HCT116 (cell line): ENCODE results near the gene JSRP1.

Experiments used
- ATF3 ChIP-seq: IDR thresholded peaks from 2 replicates; pipeline ENCODE4 v1.6.1; 2012
- CEBPB ChIP-seq: IDR thresholded peaks from 2 replicates; pipeline ENCODE4 v1.6.1; 2012; ENCODE audit warnings: low read depth
- CTCF ChIP-seq, 3 experiments: fragments of 200-600 bp in 1 of 3; sonication (generic) in 1 of 3; IDR thresholded peaks in 2 of 3; conservative IDR thresholded peaks in 1 of 3; 2 replicates each; pipeline ENCODE4 v1.5.1; 2012 to 2017; ENCODE audit warnings: low read depth in 2 of 3, low read length in 2 of 3, antibody characterized with exemption in 1 of 3, borderline replicate concordance in 1 of 3, control low read depth in 1 of 3, mild to moderate bottlenecking in 1 of 3, mixed read lengths in 1 of 3, mixed run types in 1 of 3, moderate library complexity in 1 of 3; ENCODE audit not compliant: insufficient read depth in 1 of 3
- EZH2 ChIP-seq: fragments of 200-600 bp; sonication (generic); IDR thresholded peaks from 2 replicates; pipeline ENCODE4 v1.6.1; 2017; ENCODE audit warnings: antibody characterized with exemption, mixed run types
- POLR2A ChIP-seq: IDR thresholded peaks from 2 replicates; pipeline ENCODE4 v1.7.0; 2011; ENCODE audit warnings: borderline replicate concordance; ENCODE audit not compliant: insufficient read depth, insufficient read length; ENCODE audit errors: extremely low read depth
- POLR2AphosphoS5 ChIP-seq: IDR thresholded peaks from 2 replicates; pipeline ENCODE4 v1.6.1; 2011; ENCODE audit warnings: mild to moderate bottlenecking, low read depth, low read length, moderate library complexity
- RAD21 ChIP-seq: IDR thresholded peaks from 2 replicates; pipeline ENCODE4 v1.6.1; 2012; ENCODE audit warnings: low read depth, mild to moderate bottlenecking
- REST ChIP-seq: IDR thresholded peaks from 2 replicates; pipeline ENCODE4 v1.6.1; 2012; ENCODE audit warnings: low read depth
- ZFX ChIP-seq: fragments of 450-650 bp; IDR thresholded peaks from 2 replicates; pipeline ENCODE4 v1.6.1; 2017
- ZNF274 ChIP-seq: fragments of 200-500 bp; sonication (Bioruptor generic); IDR thresholded peaks from 2 replicates; pipeline ENCODE4 v1.6.1; 2014; ENCODE audit warnings: mild to moderate bottlenecking, low read depth, low read length, inconsistent platforms

- TF ChIP-seq CEBPB (no peak), POLR2A (no peak), RAD21 (no peak), ZFX (no peak), ATF3 (no peak), CTCF (IDR thresholded peaks at IDR 0.05 in 2 of 3, conservative IDR thresholded peaks at IDR 0.05 in 1 of 3; ENCODE audit: borderline replicate concordance in 1 of 3, insufficient read depth in 1 of 3, low read depth in 2 of 3, low read length in 2 of 3) (no peak), REST (no peak), EZH2 (no peak), POLR2AphosphoS5 (no peak), ZNF274 (no peak)
These were observed 24.5 kb upstream of the JSRP1 start for GRCh38 chr19:2280633-2281264.
